Measurements from ENCODE around the gene PLAU. TPM values are rescaled to one million over a fixed set of nuclear protein-coding genes. Genes with fewer than 3 reads are reported as not detected.
"Not testable (repeated sequence)": the region's sequence is repeated elsewhere in the genome, so short reads cannot be mapped to it uniquely, and the experiment has no call there.

PLAU gene
- total RNA-seq, 1 experiment from 2014 or later: 15.0 TPM

- TF ChIP-seq SP1 (CRISPR knock-in tag; conservative IDR thresholded peaks at IDR 0.05): no peak
- no peak for TF ChIP-seq ESRRA (CRISPR knock-in tag; IDR thresholded peaks at IDR 0.05; ENCODE audit: borderline replicate concordance)
- TF ChIP-seq PRRX2 (CRISPR knock-in tag; IDR thresholded peaks at IDR 0.05): no peak
- TF ChIP-seq FOXK1 (CRISPR knock-in tag; IDR thresholded peaks at IDR 0.05): no peak
These were observed 14.6 kb downstream of the PLAU start (continued) for GRCh38 chr10:73925539-73925938.

DNA sequence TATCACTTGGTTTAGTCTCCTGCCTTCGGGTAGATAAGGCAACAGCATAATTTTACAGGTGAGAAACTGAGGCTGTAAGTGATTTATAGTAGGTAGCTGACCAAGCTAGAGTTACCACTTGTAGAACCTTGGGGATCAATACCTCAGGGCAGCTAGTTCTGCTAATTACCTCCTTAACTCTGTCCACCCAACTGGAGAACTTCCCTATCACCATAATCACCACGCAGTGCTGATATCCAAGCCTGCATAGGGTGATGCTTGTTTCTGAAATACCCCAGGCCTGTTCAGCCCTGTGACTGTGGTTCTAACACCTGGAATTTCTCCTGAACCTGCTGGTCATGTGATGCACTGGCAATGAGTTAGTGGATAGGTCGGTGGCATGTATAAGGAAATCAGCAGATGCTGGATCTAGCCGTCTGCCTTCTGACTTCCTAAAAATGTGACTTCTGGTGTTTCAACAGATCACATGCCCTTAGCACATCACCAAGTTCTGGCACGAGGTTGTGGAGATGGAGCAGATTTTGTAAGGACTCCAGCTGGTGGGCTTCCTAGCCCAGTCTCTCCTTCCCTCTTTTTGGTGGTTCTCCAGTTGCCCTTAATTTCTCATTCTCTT lies 15.3 kb downstream of the PLAU start:
- POLR2A ChIA-PET: interaction anchor here (0.6 to 0.8 kb wide), 2 partner anchors 15 to 99 kb away, joined by 3 read pairs; partner anchors contain the start of gene PLAU
- no peak overlapping the region for H3K4me3 Mint-ChIP-seq
- H3K27ac Mint-ChIP-seq: no peak overlapping the region
- CTCF ChIA-PET: interaction anchor here (0.8 to 4.1 kb wide), 2 partner anchors 14 to 30 kb away, joined by 4 to 20 read pairs; no protein-coding TSS in a partner anchor
- no peaks in the 10 kb centered on the region for H3K9me3 Mint-ChIP-seq
- TF ChIP-seq NFYB (CRISPR knock-in tag; conservative IDR thresholded peaks at IDR 0.05; ENCODE audit: low read depth): no peak
- no peak for TF ChIP-seq TCF7 (CRISPR knock-in tag; IDR thresholded peaks at IDR 0.05; ENCODE audit: low read depth)
- TF ChIP-seq SP1 (CRISPR knock-in tag; conservative IDR thresholded peaks at IDR 0.05): no peak
- no peak for TF ChIP-seq HMGA2 (CRISPR knock-in tag; IDR thresholded peaks at IDR 0.05)
- TF ChIP-seq ZNF423 (CRISPR knock-in tag; IDR thresholded peaks at IDR 0.05): no peak
- TF ChIP-seq GRHL2 (CRISPR knock-in tag; IDR thresholded peaks at IDR 0.05; ENCODE audit: insufficient replicate concordance, severe bottlenecking): no peak
- no peak for TF ChIP-seq ZNF138 (CRISPR knock-in tag; conservative IDR thresholded peaks at IDR 0.05)
- TF ChIP-seq NR1H2 (CRISPR knock-in tag; IDR thresholded peaks at IDR 0.05): no peak
- TF ChIP-seq CREB1 (CRISPR knock-in tag; IDR thresholded peaks at IDR 0.05): no peak
- no peak for TF ChIP-seq ELF4 (CRISPR knock-in tag; IDR thresholded peaks at IDR 0.05; ENCODE audit: low read depth)
- no peak for TF ChIP-seq IRF2 (CRISPR knock-in tag; IDR thresholded peaks at IDR 0.05; ENCODE audit: borderline replicate concordance, low read depth)
- no peak for TF ChIP-seq NFATC4 (CRISPR knock-in tag; IDR thresholded peaks at IDR 0.05)
- no peak for TF ChIP-seq ZNF396 (CRISPR knock-in tag; IDR thresholded peaks at IDR 0.05; ENCODE audit: borderline replicate concordance)
- TF ChIP-seq, protein P1, sequence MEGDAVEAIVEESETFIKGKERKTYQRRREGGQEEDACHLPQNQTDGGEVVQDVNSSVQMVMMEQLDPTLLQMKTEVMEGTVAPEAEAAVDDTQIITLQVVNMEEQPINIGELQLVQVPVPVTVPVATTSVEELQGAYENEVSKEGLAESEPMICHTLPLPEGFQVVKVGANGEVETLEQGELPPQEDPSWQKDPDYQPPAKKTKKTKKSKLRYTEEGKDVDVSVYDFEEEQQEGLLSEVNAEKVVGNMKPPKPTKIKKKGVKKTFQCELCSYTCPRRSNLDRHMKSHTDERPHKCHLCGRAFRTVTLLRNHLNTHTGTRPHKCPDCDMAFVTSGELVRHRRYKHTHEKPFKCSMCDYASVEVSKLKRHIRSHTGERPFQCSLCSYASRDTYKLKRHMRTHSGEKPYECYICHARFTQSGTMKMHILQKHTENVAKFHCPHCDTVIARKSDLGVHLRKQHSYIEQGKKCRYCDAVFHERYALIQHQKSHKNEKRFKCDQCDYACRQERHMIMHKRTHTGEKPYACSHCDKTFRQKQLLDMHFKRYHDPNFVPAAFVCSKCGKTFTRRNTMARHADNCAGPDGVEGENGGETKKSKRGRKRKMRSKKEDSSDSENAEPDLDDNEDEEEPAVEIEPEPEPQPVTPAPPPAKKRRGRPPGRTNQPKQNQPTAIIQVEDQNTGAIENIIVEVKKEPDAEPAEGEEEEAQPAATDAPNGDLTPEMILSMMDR (IDR thresholded peaks at IDR 0.05): no peak
- TF ChIP-seq, protein P2, sequence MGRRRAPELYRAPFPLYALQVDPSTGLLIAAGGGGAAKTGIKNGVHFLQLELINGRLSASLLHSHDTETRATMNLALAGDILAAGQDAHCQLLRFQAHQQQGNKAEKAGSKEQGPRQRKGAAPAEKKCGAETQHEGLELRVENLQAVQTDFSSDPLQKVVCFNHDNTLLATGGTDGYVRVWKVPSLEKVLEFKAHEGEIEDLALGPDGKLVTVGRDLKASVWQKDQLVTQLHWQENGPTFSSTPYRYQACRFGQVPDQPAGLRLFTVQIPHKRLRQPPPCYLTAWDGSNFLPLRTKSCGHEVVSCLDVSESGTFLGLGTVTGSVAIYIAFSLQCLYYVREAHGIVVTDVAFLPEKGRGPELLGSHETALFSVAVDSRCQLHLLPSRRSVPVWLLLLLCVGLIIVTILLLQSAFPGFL (CRISPR knock-in tag; IDR thresholded peaks at IDR 0.05; ENCODE audit: borderline replicate concordance): no peak
- TF ChIP-seq NR3C1 (CRISPR knock-in tag; conservative IDR thresholded peaks at IDR 0.05; ENCODE audit: low read depth): no peak
- TF ChIP-seq GABPB1 (CRISPR knock-in tag; IDR thresholded peaks at IDR 0.05): no peak
- DNase-seq (ENCODE audit: low spot score) (no peak), ATAC-seq (no peak)
- H3K27me3 Mint-ChIP-seq (ENCODE audit: low read depth): no peaks in the 10 kb centered on the region; the same call in 1 of the 2 replicates
- peaks cover 35% of the 10 kb centered on the region for H3K4me1 Mint-ChIP-seq
- no peaks in the 10 kb centered on the region for H3K36me3 Mint-ChIP-seq

DNA sequence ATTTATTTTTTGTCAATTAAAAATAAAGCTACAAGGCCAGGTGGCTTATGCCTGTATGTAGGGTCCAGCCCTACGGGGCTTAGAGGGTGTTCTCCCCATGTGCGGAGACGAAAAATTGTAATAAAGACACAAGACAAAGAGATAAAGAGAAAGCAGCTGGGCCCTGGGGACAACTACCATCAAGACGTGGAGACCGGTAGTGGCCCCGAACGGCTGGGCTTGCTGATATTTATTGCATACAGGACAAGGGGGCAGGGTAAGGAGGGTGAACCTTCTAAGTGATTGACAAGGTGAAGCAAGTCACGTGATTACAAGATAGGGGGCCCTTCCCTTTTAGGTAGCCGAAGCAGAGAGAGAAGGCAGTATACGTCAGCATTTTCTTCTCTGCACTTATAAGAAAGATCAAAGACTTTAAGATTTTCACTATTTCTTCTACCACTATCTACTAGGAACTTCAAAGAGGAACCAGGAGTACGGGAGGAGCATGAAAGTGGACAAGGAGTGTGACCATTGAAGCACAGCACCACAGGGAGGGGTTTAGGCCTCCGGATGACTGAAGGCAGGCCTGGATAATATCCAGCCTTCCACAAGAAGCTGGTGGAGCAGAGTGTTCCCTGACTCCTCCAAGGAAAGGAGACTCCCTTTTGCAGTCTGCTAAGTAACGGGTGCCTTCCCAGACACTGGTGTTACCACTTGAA lies 19.8 kb downstream of the PLAU start:
- H3K4me1 Mint-ChIP-seq: peaks cover 33% of the 10 kb centered on the region
- POLR2A ChIA-PET; H3K27ac Mint-ChIP-seq; DNase-seq (ENCODE audit: low spot score); H3K27me3 Mint-ChIP-seq (ENCODE audit: low read depth); H3K9me3 Mint-ChIP-seq; H3K4me3 Mint-ChIP-seq; H3K36me3 Mint-ChIP-seq; ATAC-seq: not testable (repeated sequence)
- CTCF ChIA-PET: interaction anchor here (1.2 kb wide), 1 partner anchor 10 kb away, joined by 3 read pairs; no protein-coding TSS in a partner anchor
- TF ChIP-seq, protein P3, sequence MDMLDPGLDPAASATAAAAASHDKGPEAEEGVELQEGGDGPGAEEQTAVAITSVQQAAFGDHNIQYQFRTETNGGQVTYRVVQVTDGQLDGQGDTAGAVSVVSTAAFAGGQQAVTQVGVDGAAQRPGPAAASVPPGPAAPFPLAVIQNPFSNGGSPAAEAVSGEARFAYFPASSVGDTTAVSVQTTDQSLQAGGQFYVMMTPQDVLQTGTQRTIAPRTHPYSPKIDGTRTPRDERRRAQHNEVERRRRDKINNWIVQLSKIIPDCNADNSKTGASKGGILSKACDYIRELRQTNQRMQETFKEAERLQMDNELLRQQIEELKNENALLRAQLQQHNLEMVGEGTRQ (CRISPR knock-in tag; IDR thresholded peaks at IDR 0.05): peak; percentile 34; the same call in 1 of the 2 replicates

Measured in WTC11 (cell line).